Heart left ventricle (tissue), 16 donors: Measurements from ENCODE around the gene DNAJB6. TPM values are rescaled to one million over a fixed set of nuclear protein-coding genes. Genes with fewer than 3 reads are reported as not detected.
A peak's percentile ranks its signal among the peaks of the same experiment; 100 is the strongest.

Experiments used
- ATAC-seq, 4 donors: fragments of 200-7000 bp; cut with Tn5 transposase; one replicate each; pipeline ENCODE4 v1.9.1; 2020 to 2022; ENCODE audit warnings: moderate library complexity in 4 of 4, mild to moderate bottlenecking in 3 of 4, moderate number of reproducible peaks in 1 of 4
- DNase-seq, 5 donors: peaks; one replicate each; pipeline ENCODE4 v3.0.0-alpha.2; 2020
- H3K27ac ChIP-seq, 12 donors: fragments of 200-600 bp; sonication (generic) in 4 of 12; one replicate each; pipeline versions ENCODE4 v1.5.0 to v1.8.0; 2016 to 2022; ENCODE audit warnings: mild to moderate bottlenecking in 2 of 12
- H3K27me3 ChIP-seq, 9 donors: fragments of 200-600 bp; sonication (generic) in 2 of 9; one replicate each; pipeline versions ENCODE4 v1.5.1 to v1.8.0; 2016 to 2022; ENCODE audit warnings: mild to moderate bottlenecking in 3 of 9
- H3K36me3 ChIP-seq, 9 donors: fragments of 200-600 bp; sonication (generic) in 2 of 9; one replicate each; pipeline versions ENCODE4 v1.5.0 to v1.8.0; 2018 to 2022; ENCODE audit warnings: mild to moderate bottlenecking in 2 of 9
- H3K4me1 ChIP-seq, 12 donors: fragments of 200-600 bp; sonication (generic) in 4 of 12; one replicate each; pipeline versions ENCODE4 v1.5.0 to v1.8.0; 2016 to 2022; ENCODE audit warnings: mild to moderate bottlenecking in 3 of 12
- H3K4me3 ChIP-seq, 12 donors: fragments of 200-600 bp; sonication (generic) in 4 of 12; one replicate each; pipeline versions ENCODE4 v1.5.0 to v1.8.0; 2017 to 2022; ENCODE audit warnings: mild to moderate bottlenecking in 9 of 12, moderate library complexity in 4 of 12
- H3K9me3 ChIP-seq, 12 donors: fragments of 200-600 bp; sonication (generic) in 4 of 12; one replicate each; pipeline versions ENCODE4 v1.5.0 to v1.8.0; 2016 to 2022; ENCODE audit warnings: mild to moderate bottlenecking in 1 of 12
- POLR2A ChIP-seq, 2 donors: fragments of 450-650 bp; IDR thresholded peaks; one replicate each; pipeline ENCODE4 v1.6.1; 2017; ENCODE audit warnings: antibody characterized with exemption in 2 of 2, mild to moderate bottlenecking in 2 of 2, moderate library complexity in 2 of 2
- WGBS, 4 donors: extraction: QIAGEN DNeasy Blood & Tissue Kit in 2 of 4; methylation state at CpG; one replicate each; pipeline versions ENCODE4 v1.1.5 to v1.1.7; 2013 to 2018; 5-methylcytosine and 5-hydroxymethylcytosine counted together
- intact Hi-C, 10 donors: fragments of 100-400 bp; cut with DNase I; formaldehyde crosslinking; loops; one replicate each; pipeline versions ENCODE4 v1.11.1 to v1.14.2; 2022
- polyA plus RNA-seq, 2 donors: library from polyadenylated mRNA; stranded (reverse); fragments of 200-250 nt; gene quantifications; one replicate each; pipeline ENCODE4 v1.2.3, GENCODE V29; 2013
- total RNA-seq, 9 donors: library from RNA; depleted of rRNA in 2 of 9; stranded (reverse); fragments of >200 nt in 2 of 9; fragmentation: NEBNext Ultra II Directional in 3 of 9; extraction: Animal tissue kit (Norgen Biotek cat#: 25700) in 3 of 9; gene quantifications; one replicate each; pipeline versions ENCODE4 v1.1.0 to v1.2.4, GENCODE V29; 2016 to 2023
- TF ChIP-seq, protein P1 (sequence below), 12 donors: fragments of 200-600 bp; sonication (generic) in 4 of 12; IDR thresholded peaks; one replicate each; pipeline versions ENCODE4 v1.5.0 to v1.8.0; 2018 to 2022; ENCODE audit warnings: antibody characterized with exemption in 12 of 12, mild to moderate bottlenecking in 5 of 12
- donor health status: ischemic (EF 13 %, LVEDD 7.1; RV severe dilation, severe dysfunction).
- donor health status: healthy with polysubstance abuse.
- donor health status: DM: no; HTN: yes; CAD: no.
- donor health status: DM: no; HTN: no; CAD: no.
- donor health status: ischemic (EF 25% LVEDD 6.9; RV normal size, moderate dysfunction).
- donor health status: ischemic (EF 25% LVEDD 5.7; RV mildly dilated, moderate dysfunction).
- donor health status: healthy.
- donor health status: DM: yes; HTN: yes; CAD: no.
- donor health status: ischemic (EF 35%, LVEDD 5.7; RV mildly dilated, moderate dysfunction).
- donor health status: nonischemic (EF 11% LVEDD 7.7; RV severe dilation, severe dysfunction).
- donor health status: DM: yes; HTN: yes; CAD: no.
- donor health status: PGD.
- donor health status: ischemic (EF 29% LVEDD 5.4; RV normal size, mild dysfunction).
- donor health status: nonischemic (EF 23%, LVEDD 6.1; RV moderate dilation, normal function).

The DNAJB6 gene
- total and polyA plus RNA-seq, 11 donors: 118 to 237 (median 162) TPM

DNA sequence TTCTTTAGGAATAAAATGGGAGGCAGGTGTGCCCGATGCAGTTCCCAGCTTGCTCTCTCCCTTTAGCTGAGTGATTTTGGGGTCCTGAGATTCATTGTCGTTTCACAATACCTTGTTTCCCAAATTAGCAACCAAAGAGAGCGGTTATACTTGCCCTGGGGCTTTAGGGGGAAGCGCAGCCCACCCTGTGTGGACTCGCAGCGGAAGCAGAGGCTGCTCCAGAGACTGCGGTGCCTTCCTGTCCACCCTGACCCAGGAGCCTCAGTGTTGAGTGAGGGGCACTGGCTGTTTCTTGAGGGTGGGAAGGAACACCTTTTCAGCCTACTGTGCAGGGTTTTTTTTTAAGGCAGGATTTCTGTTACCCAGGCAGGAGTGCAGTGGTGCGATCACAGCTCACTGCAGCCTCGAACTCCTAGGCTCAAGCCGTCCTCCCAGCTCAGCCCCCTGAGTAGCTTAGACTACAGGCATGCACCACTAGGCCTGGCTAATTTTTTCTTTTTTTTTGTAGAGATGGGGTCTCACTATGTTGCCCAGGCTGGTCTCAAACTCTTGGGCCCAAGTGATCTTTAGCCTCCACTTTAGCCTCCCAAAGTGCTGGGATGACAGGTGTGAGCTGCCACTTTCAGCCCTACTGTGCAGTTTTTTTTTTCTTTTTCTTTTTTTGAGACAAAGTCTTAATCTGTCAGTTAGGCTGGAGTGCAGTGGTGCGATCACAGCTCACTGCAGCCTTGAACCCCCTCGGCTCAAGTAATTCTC lies 67.0 kb downstream of the DNAJB6 start:
- peaks cover 0 to 49% (median 26%) of the 10 kb centered on the region in 9 donors for H3K36me3 ChIP-seq
- H3K9me3 ChIP-seq: no peaks in the 10 kb centered on the region
- DNase-seq: peak in 3 of 5 donors; percentile 13 to 19 (median 16)
- H3K27me3 ChIP-seq: no peaks in the 10 kb centered on the region
- intact Hi-C loops: no loop called here
- no peak for ATAC-seq
- H3K4me3 ChIP-seq: no peak overlapping the region
- H3K27ac ChIP-seq: peak overlapping the region in 8 of 12 donors; percentile 19 to 64 (median 44)
- TF ChIP-seq, protein P1, sequence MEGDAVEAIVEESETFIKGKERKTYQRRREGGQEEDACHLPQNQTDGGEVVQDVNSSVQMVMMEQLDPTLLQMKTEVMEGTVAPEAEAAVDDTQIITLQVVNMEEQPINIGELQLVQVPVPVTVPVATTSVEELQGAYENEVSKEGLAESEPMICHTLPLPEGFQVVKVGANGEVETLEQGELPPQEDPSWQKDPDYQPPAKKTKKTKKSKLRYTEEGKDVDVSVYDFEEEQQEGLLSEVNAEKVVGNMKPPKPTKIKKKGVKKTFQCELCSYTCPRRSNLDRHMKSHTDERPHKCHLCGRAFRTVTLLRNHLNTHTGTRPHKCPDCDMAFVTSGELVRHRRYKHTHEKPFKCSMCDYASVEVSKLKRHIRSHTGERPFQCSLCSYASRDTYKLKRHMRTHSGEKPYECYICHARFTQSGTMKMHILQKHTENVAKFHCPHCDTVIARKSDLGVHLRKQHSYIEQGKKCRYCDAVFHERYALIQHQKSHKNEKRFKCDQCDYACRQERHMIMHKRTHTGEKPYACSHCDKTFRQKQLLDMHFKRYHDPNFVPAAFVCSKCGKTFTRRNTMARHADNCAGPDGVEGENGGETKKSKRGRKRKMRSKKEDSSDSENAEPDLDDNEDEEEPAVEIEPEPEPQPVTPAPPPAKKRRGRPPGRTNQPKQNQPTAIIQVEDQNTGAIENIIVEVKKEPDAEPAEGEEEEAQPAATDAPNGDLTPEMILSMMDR (IDR thresholded peaks at IDR 0.05): no peak
- TF ChIP-seq POLR2A (IDR thresholded peaks at IDR 0.05): no peak
- 84 to 90% (median 86%) methylated on average over 12 of the region's 12 CpGs for WGBS, 4 donors
- H3K4me1 ChIP-seq: peaks cover 3 to 58% (median 19%) of the 10 kb centered on the region in 12 donors

DNA sequence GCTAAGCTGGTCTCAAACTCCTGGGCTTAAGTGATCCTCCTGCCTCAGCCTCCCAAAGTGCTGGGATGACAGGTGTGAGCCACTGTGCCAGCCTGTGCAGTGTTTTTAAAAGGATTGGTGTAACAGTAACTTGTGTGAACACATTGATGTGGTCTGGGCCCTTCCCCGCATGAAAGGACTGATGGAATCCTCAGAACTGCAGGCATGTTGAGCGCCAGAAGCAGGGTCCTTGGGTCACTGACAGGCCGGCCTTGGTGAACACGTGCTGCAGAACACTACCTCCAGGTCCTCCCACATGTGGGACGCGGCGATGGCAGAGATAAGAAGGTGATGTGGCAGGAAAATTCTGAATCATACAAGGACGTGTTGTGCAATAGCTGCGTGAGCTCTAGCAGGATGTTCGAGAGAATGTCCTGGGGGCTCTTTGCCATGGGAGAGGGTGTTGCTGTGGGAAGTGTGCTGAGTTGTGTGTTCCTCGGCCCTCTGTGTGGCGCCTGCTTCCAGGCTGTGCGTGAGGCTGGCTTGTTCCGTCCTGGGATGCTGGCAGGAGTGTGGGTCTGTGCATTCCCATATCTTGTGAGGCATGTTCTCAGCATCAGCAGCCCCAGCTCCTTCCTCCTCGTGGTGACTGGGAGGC lies 68.2 kb downstream of the DNAJB6 start:
- no peaks in the 10 kb centered on the region for H3K9me3 ChIP-seq
- H3K27me3 ChIP-seq: no peaks in the 10 kb centered on the region
- ATAC-seq (peak; percentile 16 to 32 (median 22)), DNase-seq (peak in 2 of 5 donors; percentile 27 to 34)
- intact Hi-C loops: loop anchor here in 1 of 10 donors (5.0 kb wide), 1 partner anchor 153 kb away; no protein-coding TSS in a partner anchor
- no peak overlapping the region for H3K4me3 ChIP-seq
- H3K36me3 ChIP-seq: peaks cover 0 to 50% (median 33%) of the 10 kb centered on the region in 9 donors
- peak overlapping the region in 10 of 12 donors; percentile 1 to 63 (median 43) for H3K27ac ChIP-seq
- 49 to 71% (median 57%) methylated on average over 14 to 15 of the region's 15 CpGs for WGBS, 4 donors
- TF ChIP-seq POLR2A (IDR thresholded peaks at IDR 0.05): no peak
- TF ChIP-seq, protein P1 (IDR thresholded peaks at IDR 0.05): no peak
- H3K4me1 ChIP-seq: peaks cover 3 to 48% (median 14%) of the 10 kb centered on the region in 12 donors

DNA sequence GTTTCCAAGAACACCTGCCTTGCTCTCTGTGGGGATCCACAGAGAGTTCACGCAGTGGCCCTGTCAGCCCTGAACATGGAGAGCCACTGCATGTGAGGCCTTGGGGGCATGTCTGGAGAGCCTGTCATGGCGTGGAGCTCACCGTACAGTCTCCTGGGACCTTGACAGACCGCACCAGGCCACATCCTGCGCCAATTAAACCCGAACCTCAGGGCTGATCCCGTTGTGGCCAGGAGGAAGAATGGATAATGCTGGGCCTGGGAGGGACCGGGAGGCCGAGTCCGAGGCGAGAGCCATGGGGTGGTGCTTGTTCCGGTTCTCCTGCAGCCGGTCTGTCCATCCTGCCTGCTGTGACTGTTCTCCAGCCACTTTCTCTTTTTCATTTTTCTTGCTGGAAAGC lies 68.7 kb downstream of the DNAJB6 start:
- no peaks in the 10 kb centered on the region for H3K9me3 ChIP-seq
- H3K27ac ChIP-seq: peak overlapping the region in 10 of 12 donors; percentile 1 to 63 (median 43)
- H3K4me3 ChIP-seq: no peak overlapping the region
- TF ChIP-seq, protein P1 (IDR thresholded peaks at IDR 0.05): no peak
- no peak for TF ChIP-seq POLR2A (IDR thresholded peaks at IDR 0.05)
- ATAC-seq (peak in 2 of 4 donors; percentile 5), DNase-seq (peak in 2 of 5 donors; percentile 24 to 27)
- peaks cover 3 to 45% (median 14%) of the 10 kb centered on the region in 12 donors for H3K4me1 ChIP-seq
- peaks cover 0 to 51% (median 34%) of the 10 kb centered on the region in 9 donors for H3K36me3 ChIP-seq
- H3K27me3 ChIP-seq: no peaks in the 10 kb centered on the region
- WGBS, 4 donors: 76 to 90% (median 84%) methylated on average over 12 to 13 of the region's 13 CpGs
- intact Hi-C loops: loop anchor here in 1 of 10 donors (5.0 kb wide), 1 partner anchor 153 kb away; no protein-coding TSS in a partner anchor
